Stomach (tissue), 9 donors: Measurements from ENCODE around the gene LAYN. TPM values are rescaled to one million over a fixed set of nuclear protein-coding genes. Genes with fewer than 3 reads are reported as not detected.

ENCODE experiments used
- DNase-seq, 2 donors: peaks; one replicate each; pipeline versions ENCODE4 v3.0.0 to v3.0.0-alpha.2; 2013 to 2019
- H3K27ac ChIP-seq, 5 donors: fragments of 200-600 bp in 4 of 5; sonication (generic) in 4 of 5; one replicate each; pipeline ENCODE4 v1.5.1; 2013 to 2019; ENCODE audit warnings: mild to moderate bottlenecking in 1 of 5, moderate library complexity in 1 of 5
- H3K27me3 ChIP-seq, 3 donors: fragments of 200-600 bp; sonication (generic); one replicate each; pipeline ENCODE4 v1.5.1; 2017 to 2019; ENCODE audit warnings: mixed run types in 1 of 3
- H3K36me3 ChIP-seq, 4 donors: fragments of 200-600 bp; sonication (generic); 1 replicate in 3 of 4; 2 replicates in 1 of 4; pipeline ENCODE4 v1.5.1; 2016 to 2019
- H3K4me1 ChIP-seq, 4 donors: fragments of 200-600 bp; sonication (generic); one replicate each; pipeline ENCODE4 v1.5.1; 2016 to 2019
- H3K4me3 ChIP-seq, 4 donors: fragments of 200-600 bp; sonication (generic) in 3 of 4; one replicate each; pipeline ENCODE4 v1.5.1; 2016 to 2019; ENCODE audit warnings: mild to moderate bottlenecking in 1 of 4
- H3K9me3 ChIP-seq, 4 donors: fragments of 200-600 bp; sonication (generic); one replicate each; pipeline ENCODE4 v1.5.1; 2016 to 2019
- EP300 ChIP-seq: sonication (generic); formaldehyde crosslinking; IDR thresholded peaks from one replicate; pipeline ENCODE4 v1.6.1; 2017; ENCODE audit warnings: antibody characterized with exemption
- POLR2A ChIP-seq, 4 donors: fragments of 450-650 bp; IDR thresholded peaks; one replicate each; pipeline ENCODE4 v1.6.1; 2016; ENCODE audit warnings: antibody characterized with exemption in 4 of 4, control low read depth in 2 of 4, mild to moderate bottlenecking in 1 of 4, moderate library complexity in 1 of 4
- POLR2AphosphoS5 ChIP-seq, 3 donors: sonication (generic); formaldehyde crosslinking; IDR thresholded peaks; one replicate each; pipeline ENCODE4 v1.6.1; 2016; ENCODE audit warnings: antibody characterized with exemption in 3 of 3
- WGBS, 5 donors: extraction: QIAGEN DNeasy Blood & Tissue Kit in 3 of 5; methylation state at CpG; one replicate each; pipeline versions ENCODE4 v1.1.5 to v1.1.7; 2013 to 2018; 5-methylcytosine and 5-hydroxymethylcytosine counted together
- intact Hi-C: fragments of 100-400 bp; cut with DNase I; formaldehyde crosslinking; loops from one replicate; pipeline ENCODE4 v1.15.1; 2023; ENCODE audit warnings: low total_unique reads
- polyA plus RNA-seq, 3 donors: library from polyadenylated mRNA; stranded (reverse); fragments of 200-250 nt; gene quantifications; one replicate each; pipeline ENCODE4 v1.2.3, GENCODE V29; 2013
- total RNA-seq, 5 donors: library from RNA; depleted of rRNA; stranded (reverse); fragments of >200 nt; gene quantifications; one replicate each; pipeline versions ENCODE4 v1.1.0 to v1.2.3, GENCODE V29; 2014 to 2016
- TF ChIP-seq, protein P1 (sequence below), 7 experiments: fragments of 450-650 bp in 4 of 7; fragments of 200-600 bp in 3 of 7; sonication (generic) in 3 of 7; IDR thresholded peaks; one replicate each; pipeline ENCODE4 v1.5.1; 2016 to 2019; ENCODE audit warnings: antibody characterized with exemption in 7 of 7, control low read depth in 2 of 7, mild to moderate bottlenecking in 1 of 7
- donor health status: healthy with polysubstance abuse.
- donor health status: Bipolar disorder and iron deficiency.
- donor health status: healthy.

Gene LAYN
- total and polyA plus RNA-seq, 8 donors: 0.87 to 54.0 (median 5.6) TPM

DNA sequence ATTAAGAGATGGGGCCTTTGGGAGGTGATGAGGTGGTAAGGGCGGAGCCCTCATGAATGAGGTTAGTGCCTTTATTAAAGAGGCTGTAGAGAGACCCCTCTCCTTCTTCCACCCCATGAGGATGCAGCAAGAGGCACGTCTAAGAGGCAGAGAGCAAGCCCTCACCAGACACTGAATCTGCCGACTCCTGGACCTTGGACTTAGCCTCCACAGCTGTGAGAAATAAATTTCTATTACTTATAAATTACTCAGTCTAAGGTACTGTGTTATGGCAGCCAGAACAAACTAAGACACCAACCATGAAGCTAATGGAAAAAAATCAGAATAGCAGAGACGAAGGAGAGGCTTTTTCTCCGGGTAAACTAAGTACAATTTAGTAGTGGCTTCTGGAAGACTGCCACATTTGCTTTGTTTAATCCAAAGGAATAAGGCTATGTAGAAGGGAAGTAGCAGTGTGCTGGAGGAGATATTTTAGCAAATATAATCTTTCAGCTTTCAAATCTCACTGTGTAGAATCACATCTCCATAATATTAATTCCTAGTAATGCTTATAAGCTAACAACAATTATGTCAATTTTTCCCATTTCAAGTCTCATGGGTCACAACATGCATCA, 49.5 kb downstream of the LAYN start:
- intact Hi-C loops: no loop called here
- no peak overlapping the region for H3K4me3 ChIP-seq
- no peak for DNase-seq
- no peak overlapping the region for H3K27ac ChIP-seq
- peaks cover 0 to 4% (median 0%) of the 10 kb centered on the region in 4 donors for H3K4me1 ChIP-seq
- TF ChIP-seq, protein P1, sequence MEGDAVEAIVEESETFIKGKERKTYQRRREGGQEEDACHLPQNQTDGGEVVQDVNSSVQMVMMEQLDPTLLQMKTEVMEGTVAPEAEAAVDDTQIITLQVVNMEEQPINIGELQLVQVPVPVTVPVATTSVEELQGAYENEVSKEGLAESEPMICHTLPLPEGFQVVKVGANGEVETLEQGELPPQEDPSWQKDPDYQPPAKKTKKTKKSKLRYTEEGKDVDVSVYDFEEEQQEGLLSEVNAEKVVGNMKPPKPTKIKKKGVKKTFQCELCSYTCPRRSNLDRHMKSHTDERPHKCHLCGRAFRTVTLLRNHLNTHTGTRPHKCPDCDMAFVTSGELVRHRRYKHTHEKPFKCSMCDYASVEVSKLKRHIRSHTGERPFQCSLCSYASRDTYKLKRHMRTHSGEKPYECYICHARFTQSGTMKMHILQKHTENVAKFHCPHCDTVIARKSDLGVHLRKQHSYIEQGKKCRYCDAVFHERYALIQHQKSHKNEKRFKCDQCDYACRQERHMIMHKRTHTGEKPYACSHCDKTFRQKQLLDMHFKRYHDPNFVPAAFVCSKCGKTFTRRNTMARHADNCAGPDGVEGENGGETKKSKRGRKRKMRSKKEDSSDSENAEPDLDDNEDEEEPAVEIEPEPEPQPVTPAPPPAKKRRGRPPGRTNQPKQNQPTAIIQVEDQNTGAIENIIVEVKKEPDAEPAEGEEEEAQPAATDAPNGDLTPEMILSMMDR (IDR thresholded peaks at IDR 0.05): no peak
- TF ChIP-seq EP300: no peak
- no peak for TF ChIP-seq POLR2AphosphoS5 (IDR thresholded peaks at IDR 0.05)
- TF ChIP-seq POLR2A (IDR thresholded peaks at IDR 0.05): no peak
- WGBS, 5 donors: 41 to 50% (median 45%) methylated on average over 5 of the region's 5 CpGs
- no peaks in the 10 kb centered on the region for H3K27me3 ChIP-seq
- no peaks in the 10 kb centered on the region for H3K9me3 ChIP-seq
- no peaks in the 10 kb centered on the region for H3K36me3 ChIP-seq

DNA sequence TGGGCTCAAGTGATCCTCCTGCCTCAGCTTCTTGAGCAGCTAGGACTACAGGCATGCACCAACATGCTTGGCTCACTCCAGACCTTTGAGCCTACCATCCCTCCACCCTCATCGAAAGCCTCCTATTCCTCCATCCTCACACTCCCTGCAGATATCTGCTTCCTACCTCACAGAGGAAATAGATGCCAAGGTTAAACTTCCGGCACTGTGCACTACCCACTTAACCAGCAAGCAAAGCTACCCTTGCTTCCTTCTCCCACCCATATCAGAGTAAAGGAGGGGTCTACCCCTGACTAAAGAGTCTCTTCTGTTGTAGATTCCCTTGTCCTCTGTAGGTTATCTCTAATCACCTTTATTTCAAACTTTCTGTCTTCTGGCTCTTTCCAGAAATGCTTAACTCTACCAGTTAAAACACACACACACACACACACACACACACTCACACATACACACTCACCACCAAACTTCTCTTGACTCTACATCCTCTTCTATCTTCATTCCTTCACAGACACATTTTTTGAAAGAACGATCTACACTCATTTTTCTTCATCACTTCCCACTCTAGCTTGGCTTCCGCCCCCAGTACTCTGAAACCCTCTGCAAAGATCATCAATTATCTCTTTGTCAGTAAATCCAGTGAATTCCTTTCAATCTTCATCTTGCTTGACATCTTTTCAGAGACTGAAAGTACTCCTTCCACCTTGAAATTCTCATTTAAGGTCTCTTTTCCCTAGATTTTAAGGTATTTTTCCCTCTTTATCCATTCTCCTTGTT, 50.9 kb downstream of the LAYN start:
- intact Hi-C loops: no loop called here

DNA sequence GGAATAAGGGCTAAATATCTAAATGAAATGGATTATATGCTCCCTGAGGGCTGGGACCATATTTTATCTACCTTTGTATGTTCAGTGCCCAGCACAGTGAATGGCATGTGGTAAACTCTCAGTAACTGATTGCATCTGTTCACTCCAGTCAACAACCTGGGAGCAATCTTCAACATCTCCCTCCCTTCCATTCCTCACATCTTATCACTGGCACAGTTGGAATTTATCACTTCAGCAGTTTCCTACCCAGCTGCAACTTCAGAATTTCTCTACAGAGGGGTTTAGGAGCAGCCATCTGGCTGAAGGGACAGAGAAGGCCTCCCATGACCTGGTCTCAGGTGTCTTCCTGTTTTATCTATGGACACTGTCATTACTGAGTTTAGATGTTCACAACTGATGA, 52.0 kb downstream of the LAYN start:
- Histone ChIP-seq H3K27ac (no peak overlapping the region), H3K9me3 (no peaks in the 10 kb centered on the region), H3K4me3 (no peak overlapping the region), H3K27me3 (no peaks in the 10 kb centered on the region), H3K36me3 (no peaks in the 10 kb centered on the region), H3K4me1 (peaks cover 0 to 4% (median 1%) of the 10 kb centered on the region in 4 donors)
- TF ChIP-seq, protein P1 (IDR thresholded peaks at IDR 0.05): no peak
- no peak for TF ChIP-seq POLR2AphosphoS5 (IDR thresholded peaks at IDR 0.05)
- no peak for TF ChIP-seq EP300
- TF ChIP-seq POLR2A (IDR thresholded peaks at IDR 0.05): no peak
- DNase-seq: no peak
- intact Hi-C loops: no loop called here

More for the DNA sequence above, 50.9 kb downstream of the LAYN start:
- DNase-seq: no peak
- TF ChIP-seq POLR2A (IDR thresholded peaks at IDR 0.05) (no peak), POLR2AphosphoS5 (IDR thresholded peaks at IDR 0.05) (no peak), EP300 (no peak)
- 79 to 88% (median 84%) methylated on average over 4 of the region's 4 CpGs for WGBS, 5 donors
- H3K9me3 ChIP-seq: no peaks in the 10 kb centered on the region
- no peak overlapping the region for H3K4me3 ChIP-seq
- no peaks in the 10 kb centered on the region for H3K27me3 ChIP-seq
- H3K27ac ChIP-seq: no peak overlapping the region
- H3K4me1 ChIP-seq: peaks cover 0 to 4% (median 0%) of the 10 kb centered on the region in 4 donors
- no peaks in the 10 kb centered on the region for H3K36me3 ChIP-seq

DNA sequence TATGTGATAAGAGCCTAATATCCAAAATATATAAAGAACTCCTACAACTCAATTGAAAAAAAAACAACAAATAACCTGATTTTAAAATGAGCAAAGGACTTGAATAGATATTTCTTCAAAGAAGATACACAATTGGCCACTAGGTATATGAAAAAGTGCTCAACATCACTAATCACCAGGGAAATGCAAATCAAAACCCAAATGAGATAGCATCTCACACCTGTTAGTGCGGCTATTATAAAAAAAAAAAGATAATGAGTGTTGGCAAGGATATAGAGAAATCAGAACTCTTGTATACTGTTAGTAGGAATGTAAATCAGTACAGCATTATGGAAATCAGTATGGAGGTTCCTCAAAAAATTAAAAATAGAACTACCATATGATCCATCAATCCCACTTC, 55.8 kb downstream of the LAYN start:
- intact Hi-C loops: loop anchor here (5.0 kb wide), 1 partner anchor 186 kb away; no protein-coding TSS in a partner anchor
- 61 to 87% (median 68%) methylated on average over 1 of the region's 1 CpG for WGBS, 5 donors
- H3K4me3 ChIP-seq: no peak overlapping the region

More for the DNA sequence above, 55.8 kb downstream of the LAYN start:
- H3K4me1 ChIP-seq: peaks cover 0 to 11% (median 4%) of the 10 kb centered on the region in 4 donors
- no peaks in the 10 kb centered on the region for H3K27me3 ChIP-seq
- H3K36me3 ChIP-seq: no peaks in the 10 kb centered on the region
- DNase-seq: no peak
- TF ChIP-seq POLR2AphosphoS5 (IDR thresholded peaks at IDR 0.05) (no peak), POLR2A (IDR thresholded peaks at IDR 0.05) (no peak), EP300 (no peak)
- TF ChIP-seq, protein P1 (IDR thresholded peaks at IDR 0.05): no peak
- no peaks in the 10 kb centered on the region for H3K9me3 ChIP-seq
- no peak overlapping the region for H3K27ac ChIP-seq
